Fibroblast of the aortic adventitia (primary cell): ENCODE measurements around the gene CAMTA1. TPM values are rescaled to one million over a fixed set of nuclear protein-coding genes. Genes with fewer than 3 reads are reported as not detected.

ENCODE experiments used
- DNase-seq: peaks from one replicate; pipeline ENCODE4 v3.0.0-alpha.2; 2010; ENCODE audit warnings: low read depth
- H3K4me3 ChIP-seq: 2 replicates; pipeline ENCODE4 v1.5.1; 2011; ENCODE audit warnings: low read depth, mild to moderate bottlenecking, control low read depth, low read length, moderate library complexity
- CTCF ChIP-seq: IDR thresholded peaks from 2 replicates; pipeline ENCODE4 v1.5.1; 2011; ENCODE audit warnings: mild to moderate bottlenecking, low read length, control low read depth, inconsistent platforms; ENCODE audit not compliant: insufficient read depth
- total RNA-seq: library from RNA; depleted of rRNA; stranded (reverse); fragments of >200 nt; gene quantifications from 2 replicates; pipeline ENCODE4 v1.2.3, GENCODE V29; 2012; ENCODE audit warnings: low replicate concordance

Gene CAMTA1
- total RNA-seq, 1 donor = 91.9 TPM

- TF ChIP-seq CTCF = no peak
- DNase-seq = no peak
- H3K4me3 ChIP-seq = no peak overlapping the region
These were observed 865.9 kb downstream of the CAMTA1 start for GRCh38 chr1:7651203-7651602.

- DNase-seq = no peak
- H3K4me3 ChIP-seq = no peak overlapping the region
- no peak for TF ChIP-seq CTCF
These were observed 866.8 kb downstream of the CAMTA1 start for GRCh38 chr1:7652061-7652460.

GRCh38 chr1:7652515-7653098, 867.4 kb downstream of the CAMTA1 start:
- DNase-seq = no peak
- no peak for TF ChIP-seq CTCF
- H3K4me3 ChIP-seq = no peak overlapping the region

- no peak for DNase-seq
- no peak overlapping the region for H3K4me3 ChIP-seq
- TF ChIP-seq CTCF = no peak
These were observed 869.5 kb downstream of the CAMTA1 start for GRCh38 chr1:7654725-7655124.

GRCh38 chr1:7655354-7655753, 870.1 kb downstream of the CAMTA1 start:
- no peak overlapping the region for H3K4me3 ChIP-seq
- no peak for TF ChIP-seq CTCF
- DNase-seq = no peak

- DNase-seq = no peak
- H3K4me3 ChIP-seq = no peak overlapping the region
- no peak for TF ChIP-seq CTCF
These were observed 871.4 kb downstream of the CAMTA1 start for GRCh38 chr1:7656557-7657215.
